CD14-positive monocyte (primary cell): ENCODE measurements around the gene TSR2. TPM values are rescaled to one million over a fixed set of nuclear protein-coding genes. Genes with fewer than 3 reads are reported as not detected.

Experiments used
- DNase-seq, 3 donors: peaks; one replicate each; pipeline ENCODE4 v3.0.0-alpha.2; 2011 to 2022
- H2AFZ ChIP-seq: 2 replicates; pipeline ENCODE4 v1.6.0; 2012; ENCODE audit warnings: mild to moderate bottlenecking, low read depth, low read length, inconsistent platforms; ENCODE audit not compliant: insufficient read depth, poor library complexity, severe bottlenecking
- H3K27ac ChIP-seq, 2 donors: 1 replicate in 1 of 2; 2 replicates in 1 of 2; pipeline ENCODE4 v1.5.1; 2012 to 2013; ENCODE audit warnings: low read length in 2 of 2, control low read depth in 1 of 2, inconsistent platforms in 1 of 2, low read depth in 1 of 2, mild to moderate bottlenecking in 1 of 2
- H3K27me3 ChIP-seq, 2 donors: one replicate each; pipeline versions ENCODE4 v1.6.0 to v1.6.1; 2011 to 2013; ENCODE audit warnings: low read length in 2 of 2; ENCODE audit not compliant: control insufficient read depth in 2 of 2, insufficient read depth in 2 of 2
- H3K36me3 ChIP-seq, 2 donors: replicated peaks in 1 of 2; 1 replicate in 1 of 2; 2 replicates in 1 of 2; pipeline versions ENCODE4 v1.5.1 to v1.6.1; 2012 to 2013; ENCODE audit warnings: low read length in 2 of 2, control low read depth in 1 of 2, inconsistent platforms in 1 of 2, mild to moderate bottlenecking in 1 of 2; ENCODE audit not compliant: insufficient read depth in 2 of 2, control insufficient read depth in 1 of 2
- H3K4me1 ChIP-seq, 2 donors: 1 replicate in 1 of 2; 2 replicates in 1 of 2; pipeline versions ENCODE4 v1.5.1 to v1.6.1; 2012 to 2013; ENCODE audit warnings: low read length in 2 of 2, control low read depth in 1 of 2, inconsistent platforms in 1 of 2, mild to moderate bottlenecking in 1 of 2, moderate library complexity in 1 of 2; ENCODE audit not compliant: insufficient read depth in 2 of 2, control insufficient read depth in 1 of 2
- H3K4me2 ChIP-seq: replicated peaks from 2 replicates; pipeline ENCODE3; 2012; ENCODE audit warnings: low read length, moderate library complexity, mild to moderate bottlenecking; ENCODE audit not compliant: poor library complexity, severe bottlenecking; ENCODE audit errors: extremely low read depth
- H3K4me3 ChIP-seq, 3 experiments: fragments of 200-600 bp in 1 of 3; sonication (generic) in 1 of 3; replicated peaks in 1 of 3; 1 replicate in 2 of 3; 2 replicates in 1 of 3; pipeline ENCODE4 v1.5.1; 2011 to 2013; ENCODE audit warnings: low read length in 3 of 3, mild to moderate bottlenecking in 3 of 3, control low read depth in 2 of 3, low read depth in 2 of 3, inconsistent platforms in 1 of 3, moderate library complexity in 1 of 3
- H3K79me2 ChIP-seq: 2 replicates; pipeline ENCODE4 v1.6.0; 2012; ENCODE audit warnings: mild to moderate bottlenecking, control low read depth, inconsistent platforms, low read length, moderate library complexity; ENCODE audit not compliant: insufficient read depth
- H3K9ac ChIP-seq: 2 replicates; pipeline ENCODE4 v1.6.0; 2017; ENCODE audit warnings: low read length, mild to moderate bottlenecking; ENCODE audit not compliant: insufficient read depth, poor library complexity, severe bottlenecking
- H3K9me3 ChIP-seq, 2 donors: replicated peaks in 1 of 2; 1 replicate in 1 of 2; 2 replicates in 1 of 2; pipeline versions ENCODE4 v1.5.1 to v1.6.1; 2012 to 2013; ENCODE audit warnings: low read length in 2 of 2, control low read depth in 1 of 2; ENCODE audit not compliant: control insufficient read depth in 1 of 2, insufficient read depth in 1 of 2
- H4K20me1 ChIP-seq: 2 replicates; pipeline ENCODE4 v1.6.0; 2012; ENCODE audit warnings: mild to moderate bottlenecking, low read length, control low read depth, moderate library complexity; ENCODE audit not compliant: insufficient read depth
- H3K27ac Mint-ChIP-seq, 7 donors: one replicate each; pipeline ENCODE4 v1.8.0; 2020; ENCODE audit warnings: mild to moderate bottlenecking in 7 of 7, mixed read lengths in 7 of 7, moderate library complexity in 6 of 7, inconsistent platforms in 2 of 7
- H3K27me3 Mint-ChIP-seq, 3 donors: one replicate each; pipeline ENCODE4 v1.8.0; 2021 to 2022; ENCODE audit warnings: low read depth in 3 of 3, mild to moderate bottlenecking in 3 of 3, mixed read lengths in 3 of 3, moderate library complexity in 3 of 3, inconsistent platforms in 1 of 3
- H3K36me3 Mint-ChIP-seq, 2 donors: one replicate each; pipeline ENCODE4 v1.8.0; 2020; ENCODE audit warnings: mixed read lengths in 2 of 2, inconsistent platforms in 1 of 2, mild to moderate bottlenecking in 1 of 2
- H3K4me1 Mint-ChIP-seq: one replicate; pipeline ENCODE4 v1.8.0; 2020; ENCODE audit warnings: mild to moderate bottlenecking, mixed read lengths
- H3K4me3 Mint-ChIP-seq, 2 donors: one replicate each; pipeline ENCODE4 v1.8.0; 2020; ENCODE audit warnings: mild to moderate bottlenecking in 2 of 2, mixed read lengths in 2 of 2, moderate library complexity in 1 of 2
- H3K9me3 Mint-ChIP-seq, 7 donors: one replicate each; pipeline ENCODE4 v1.8.0; 2020 to 2022; ENCODE audit warnings: mixed read lengths in 7 of 7, mild to moderate bottlenecking in 6 of 7, moderate library complexity in 6 of 7, inconsistent platforms in 2 of 7
- CTCF ChIP-seq: fragments of 200-600 bp; IDR thresholded peaks from one replicate; pipeline ENCODE4 v1.8.0; 2022; ENCODE audit warnings: antibody characterized with exemption, mild to moderate bottlenecking
- WGBS: methylation state at CpG from one replicate; pipeline ENCODE4 v1.1.5; 2013; ENCODE audit warnings: missing lambda C conversion rate; ENCODE audit not compliant: insufficient coverage; 5-methylcytosine and 5-hydroxymethylcytosine counted together
- intact Hi-C, 2 donors: fragments of 100-400 bp; cut with micrococcal nuclease; formaldehyde crosslinking; loops; one replicate each; pipeline versions ENCODE4 v1.15.0 to v1.15.1; 2023
- polyA plus RNA-seq, 3 donors: library from polyadenylated mRNA; depleted of rRNA in 1 of 3; unstranded in 2 of 3; stranded (reverse) in 1 of 3; fragments of 300-500 nt in 2 of 3; fragments of >200 nt in 1 of 3; fragmentation: Illumina TruSeq in 2 of 3; gene quantifications; 1 replicate in 2 of 3; 2 replicates in 1 of 3; pipeline ENCODE4 v1.2.3, GENCODE V29; 2012 to 2021

The TSR2 gene
- polyA plus RNA-seq, 3 donors, result 11.8 to 18.0 (median 13.0) TPM

GRCh38 chrX:54492340-54492739 lies 52.1 kb downstream of the TSR2 start:
- H3K36me3 Mint-ChIP-seq, result peaks cover 0 to 2% of the 10 kb centered on the region in 2 donors
- H3K4me2 ChIP-seq, result no peak overlapping the region
- no peak overlapping the region for H3K27ac Mint-ChIP-seq
- peaks cover 0 to 4% of the 10 kb centered on the region in 2 donors for H3K9me3 ChIP-seq
- peaks cover 0 to 8% of the 10 kb centered on the region in 2 donors for H3K4me1 ChIP-seq
- WGBS, result 60% methylated on average over 1 of the region's 6 CpGs
- no peak overlapping the region for H3K27ac ChIP-seq
- DNase-seq, result no peak
- H3K27me3 Mint-ChIP-seq, result peaks cover 29 to 46% (median 35%) of the 10 kb centered on the region in 3 donors
- H3K27me3 ChIP-seq, result peaks cover 6 to 32% of the 10 kb centered on the region in 2 donors
- no peaks in the 10 kb centered on the region for H4K20me1 ChIP-seq
- H3K4me1 Mint-ChIP-seq, result peaks cover 5% of the 10 kb centered on the region
- no peak overlapping the region for H3K9ac ChIP-seq
- TF ChIP-seq CTCF, result no peak
- H3K4me3 ChIP-seq, result no peak overlapping the region
- no peaks in the 10 kb centered on the region for H3K79me2 ChIP-seq
- H2AFZ ChIP-seq, result no peak overlapping the region
- no peak overlapping the region for H3K4me3 Mint-ChIP-seq
- peaks cover 0 to 8% (median 4%) of the 10 kb centered on the region in 7 donors for H3K9me3 Mint-ChIP-seq
- no peaks in the 10 kb centered on the region for H3K36me3 ChIP-seq
- intact Hi-C loops, result no loop called here

GRCh38 chrX:54494166-54494988 lies 54.2 kb downstream of the TSR2 start:
- Histone ChIP-seq H3K27ac (no peak overlapping the region), H3K9ac (no peak overlapping the region), H3K4me2 (peak overlapping the region; percentile 65), H3K4me1 (peaks cover 0 to 8% of the 10 kb centered on the region in 2 donors), H3K9me3 (peaks cover 0 to 4% of the 10 kb centered on the region in 2 donors), H3K27me3 (peaks cover 6 to 32% of the 10 kb centered on the region in 2 donors), H2AFZ (no peak overlapping the region), H3K36me3 (no peaks in the 10 kb centered on the region), H4K20me1 (no peaks in the 10 kb centered on the region), H3K4me3 (no peak overlapping the region), H3K79me2 (no peaks in the 10 kb centered on the region)
- H3K4me3 Mint-ChIP-seq, result peak overlapping the region in 1 of 2 donors; percentile 75
- H3K36me3 Mint-ChIP-seq, result peaks cover 0 to 2% of the 10 kb centered on the region in 2 donors
- H3K4me1 Mint-ChIP-seq, result peaks cover 5% of the 10 kb centered on the region
- intact Hi-C loops, result no loop called here
- peaks cover 30 to 52% (median 39%) of the 10 kb centered on the region in 3 donors for H3K27me3 Mint-ChIP-seq
- DNase-seq, result no peak
- WGBS, result 76% methylated on average over 2 of the region's 10 CpGs
- H3K9me3 Mint-ChIP-seq, result peaks cover 0 to 8% (median 3%) of the 10 kb centered on the region in 7 donors
- no peak for TF ChIP-seq CTCF
- no peak overlapping the region for H3K27ac Mint-ChIP-seq

Other genes starting within 250 kb of the TSR2 start
- not detected for gene WNK3, start 82.4 kb upstream of the TSR2 start, polyA plus RNA-seq
- under 1 TPM in 2 of 3 donors, not detected in 1; 0.05 to 0.18 TPM for gene FGD1, start 55.8 kb downstream of the TSR2 start, polyA plus RNA-seq
- 10 to 100 TPM; 11.8 to 20.7 (median 18.1) TPM for gene GNL3L, start 89.8 kb downstream of the TSR2 start, polyA plus RNA-seq